HUDEP-2 (cell line): Measurements from ENCODE around the gene NGFR.
A peak's percentile ranks its signal among the peaks of the same experiment; 100 is the strongest.

Experiments
- DNase-seq, 76 experiments: peaks; one replicate each; lab custom pipeline; 2025; ENCODE audit not compliant: unreplicated experiment in 76 of 76; lab: John Stamatoyannopoulos, UW

The NGFR gene

DNA sequence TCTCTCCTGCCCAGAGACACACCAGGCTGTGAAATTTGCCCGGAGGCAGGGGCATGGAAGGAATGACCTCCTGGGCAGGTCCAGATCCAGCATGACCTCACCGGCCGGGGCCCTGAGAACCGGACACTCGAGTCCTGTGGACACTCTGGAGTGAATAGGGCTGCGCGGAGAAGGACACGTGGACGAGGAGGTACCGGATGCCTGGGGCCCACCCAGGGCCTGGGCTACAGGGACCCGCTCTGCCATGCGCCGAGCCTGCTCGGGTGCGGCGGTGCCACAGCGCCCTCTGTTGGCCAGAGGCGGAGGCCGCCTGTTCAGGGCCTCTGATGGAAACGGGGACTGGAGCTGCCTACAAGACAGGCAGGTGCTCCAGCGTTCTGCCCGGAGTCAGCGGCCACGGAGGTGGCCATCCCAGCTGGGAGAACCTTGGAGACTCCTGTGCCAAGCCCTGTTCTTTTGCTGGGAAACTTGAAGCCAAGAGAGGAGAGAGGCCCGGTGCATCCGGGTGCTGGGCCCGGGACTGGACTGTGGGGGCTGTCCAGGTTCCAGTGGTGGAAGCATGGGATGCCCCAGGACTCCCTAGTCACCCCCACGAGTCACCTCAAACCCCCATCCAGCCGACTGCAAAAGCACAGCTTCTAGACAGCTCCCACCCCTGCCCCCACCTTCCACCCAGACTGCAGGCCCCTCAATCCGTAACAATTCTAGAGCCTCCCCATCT is 61.3 kb downstream of the NGFR start:
- DNase-seq = peak in 63 of 76 experiments; percentile 7 to 84 (median 52)

DNA sequence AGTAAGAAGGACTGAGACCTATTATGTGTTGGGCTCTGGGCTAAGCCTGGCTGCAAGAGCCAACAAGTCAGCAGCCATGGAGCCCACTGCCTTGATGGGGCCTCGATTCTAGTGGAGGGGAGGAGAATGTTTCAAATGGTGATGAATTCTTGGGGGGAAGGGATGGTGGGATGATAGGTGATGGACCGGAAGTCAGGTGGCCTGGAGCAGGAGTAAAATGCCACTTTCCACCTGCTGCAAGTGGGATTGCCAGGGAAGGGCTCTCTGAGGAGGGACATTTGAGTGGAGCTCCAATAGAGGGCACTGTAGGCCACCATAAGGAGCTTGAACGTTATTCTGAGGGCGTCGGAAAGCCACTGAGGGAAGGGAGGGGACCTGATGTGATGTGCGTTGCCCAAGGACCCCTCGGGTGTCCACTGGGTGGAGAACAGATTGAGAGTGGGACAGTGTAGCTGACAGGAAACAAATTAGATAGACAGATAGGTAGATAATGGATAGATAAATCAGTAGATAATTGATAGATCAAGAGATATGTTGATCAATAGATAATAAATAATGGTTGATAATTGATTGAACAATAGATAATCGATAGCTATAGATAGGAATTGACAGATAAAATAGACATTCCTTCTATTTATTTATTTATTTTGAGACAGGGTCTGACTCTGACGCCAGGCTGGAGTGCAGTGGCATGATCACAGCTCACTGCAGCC is 62.4 kb downstream of the NGFR start:
- peak in 32 of 76 experiments; percentile 5 to 55 (median 28) for DNase-seq
